ENCODE results near the gene ACOT9. TPM values are rescaled to one million over a fixed set of nuclear protein-coding genes. Genes with fewer than 3 reads are reported as not detected.

The ACOT9 gene
- 83.0 and 110 TPM in 2 replicates for polyA plus RNA-seq (2011; rRNA removed)
- polyA plus RNA-seq (2012; cell fraction: cytosol; rRNA removed), result 43.1 and 45.1 TPM in 2 replicates
- 43.6 and 65.1 TPM in 2 replicates for polyA plus RNA-seq (2012; cell fraction: nucleus; rRNA removed)
- 87.0 to 91.2 TPM (median 87.3 TPM) in 3 replicates for polyA plus RNA-seq (2017; fragmentation: RNase III; extraction: RNeasy Plus Mini Kit Qiagen cat#74134 plus additional on column Dnase treatment)
- 31.7 and 35.7 TPM in 2 replicates for polyA minus RNA-seq (2011; rRNA and poly(A)+ RNA removed)

DNA sequence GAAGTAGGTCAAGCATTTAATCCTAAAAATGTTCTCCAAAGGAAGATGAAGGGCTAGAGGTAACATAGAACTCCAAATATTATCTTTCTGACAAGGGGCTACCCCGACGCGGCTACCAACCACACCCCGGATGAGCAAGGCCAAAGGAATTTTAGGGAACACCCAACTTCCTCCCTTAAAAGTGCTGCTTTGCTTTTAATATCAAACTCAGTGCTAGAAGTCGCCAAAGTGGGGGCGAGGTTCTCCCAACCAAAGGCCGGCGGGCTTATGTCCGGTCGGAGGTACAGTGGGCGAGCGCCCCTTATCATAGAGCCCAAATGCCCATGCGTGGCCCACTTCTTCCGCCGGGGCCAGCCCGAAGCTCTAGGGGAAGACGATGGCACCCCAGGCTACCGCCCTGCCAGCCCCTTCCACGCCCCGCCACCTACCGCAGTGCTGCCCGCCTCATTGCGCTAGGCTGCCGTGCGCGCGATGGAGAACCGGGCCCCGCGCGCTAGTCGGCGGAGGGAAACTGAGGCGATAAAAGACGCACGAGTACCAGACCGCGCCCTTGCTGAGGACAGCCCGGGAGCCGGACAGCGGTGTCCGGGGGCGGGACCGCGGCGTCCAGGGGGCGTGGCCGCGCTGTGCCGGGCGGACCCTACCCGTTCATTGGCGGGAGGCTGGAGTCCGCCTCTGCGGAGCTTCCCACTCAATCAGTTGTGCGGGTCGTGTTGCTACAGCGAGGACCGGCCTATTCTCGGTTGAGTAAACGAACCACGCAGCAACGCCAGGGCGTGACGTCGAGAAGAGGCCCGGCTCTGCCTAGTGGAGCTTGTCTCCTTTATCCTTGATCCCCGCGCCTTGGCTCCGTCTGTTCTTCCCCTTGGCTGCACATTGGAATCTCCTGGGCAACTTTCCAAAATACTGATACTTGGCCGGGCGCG, at the start of gene ACOT9:
TSS of gene ACOT9 (minus strand) at position 580 of the 926 bp plus-strand sequence. CDS start at position 448, 132 bp downstream.
- TF ChIP-seq HOXA7 (CRISPR knock-in tag; IDR thresholded peaks at IDR 0.05) (peak; percentile 81; the same call in 1 of the 2 replicates), RARB (CRISPR knock-in tag; IDR thresholded peaks at IDR 0.05) (0 out of 2 replicates have a peak, but pooled peaks have one; percentile 24), JUN (IDR thresholded peaks at IDR 0.05) (peak in 1 of 2 experiments; percentile 59; a peak in 2 of 5 replicates), TP53 (CRISPR knock-in tag; IDR thresholded peaks at IDR 0.05) (no peak), SMC3 (IDR thresholded peaks at IDR 0.05) (no peak), HOXB5 (CRISPR knock-in tag; IDR thresholded peaks at IDR 0.05) (0 out of 2 replicates have a peak, but pooled peaks have one; percentile 9), POLR2A (IDR thresholded peaks at IDR 0.05; ENCODE audit: low read length) (peak; percentile 65), E2F6 (IDR thresholded peaks at IDR 0.05; ENCODE audit: borderline replicate concordance, low read depth) (0 out of 2 replicates have a peak, but pooled peaks have one; percentile 43), MYC (IDR thresholded peaks at IDR 0.05; ENCODE audit: borderline replicate concordance, low read length) (0 out of 2 replicates have a peak, but pooled peaks have one; percentile 26), PHF8 (IDR thresholded peaks at IDR 0.05; ENCODE audit: borderline replicate concordance, low read depth) (peak; percentile 60), KDM5A (IDR thresholded peaks at IDR 0.05) (no peak), MAFK (IDR thresholded peaks at IDR 0.05; ENCODE audit: partially characterized antibody) (no peak)
- TF ChIP-seq, protein P1, sequence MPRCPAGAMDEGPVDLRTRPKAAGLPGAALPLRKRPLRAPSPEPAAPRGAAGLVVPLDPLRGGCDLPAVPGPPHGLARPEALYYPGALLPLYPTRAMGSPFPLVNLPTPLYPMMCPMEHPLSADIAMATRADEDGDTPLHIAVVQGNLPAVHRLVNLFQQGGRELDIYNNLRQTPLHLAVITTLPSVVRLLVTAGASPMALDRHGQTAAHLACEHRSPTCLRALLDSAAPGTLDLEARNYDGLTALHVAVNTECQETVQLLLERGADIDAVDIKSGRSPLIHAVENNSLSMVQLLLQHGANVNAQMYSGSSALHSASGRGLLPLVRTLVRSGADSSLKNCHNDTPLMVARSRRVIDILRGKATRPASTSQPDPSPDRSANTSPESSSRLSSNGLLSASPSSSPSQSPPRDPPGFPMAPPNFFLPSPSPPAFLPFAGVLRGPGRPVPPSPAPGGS (IDR thresholded peaks at IDR 0.05), result 0 out of 3 replicates have a peak, but pooled peaks have one; percentile 25
- FAIRE-seq (peak; percentile 54), ATAC-seq (peak; percentile 98), DNase-seq (ENCODE audit: low read depth in 1 of 2, low spot score in 1 of 2) (peak; percentile 89 to 98)
- ChIA-PET POLR2A (interaction anchor here (0.6 to 4.4 kb wide), 12 partner anchors 9 to 312 kb away, joined by 3 to 78 read pairs (median 4); partner anchors contain the start of genes EIF2S3 and SAT1), CTCF (interaction anchor here (0.9 to 4.2 kb wide), 7 partner anchors 12 to 158 kb away, joined by 3 to 35 read pairs (median 5); partner anchors contain the start of gene SAT1)
- H3K4me1 ChIP-seq, result peaks cover 20% of the 10 kb centered on the region
- H3K9me3 ChIP-seq, result no peaks in the 10 kb centered on the region
- 2% methylated on average over 35 of the region's 73 CpGs for WGBS (ENCODE audit: missing lambda C conversion rate)
- peak within 1 kb of the TSS; percentile 91 to 93 for H3K27ac ChIP-seq
- H3K4me2 ChIP-seq, result peak within 1 kb of the TSS; percentile 76
- peak within 1 kb of the TSS; percentile 80 for H3K4me3 ChIP-seq

- H3K27ac ChIP-seq, result peak overlapping the region; percentile 80 to 84; a peak in 5 of 6 replicates
- no peaks in the 10 kb centered on the region for H3K9me3 ChIP-seq
- ChIA-PET CTCF (interaction anchor here (0.6 to 4.7 kb wide), 2 partner anchors 112 to 118 kb away, joined by 4 to 42 read pairs; no protein-coding TSS in a partner anchor), POLR2A (no interaction called here)
- no peak overlapping the region for H3K4me2 ChIP-seq
- ATAC-seq, result no peak
- no peak for DNase-seq (ENCODE audit: low read depth in 1 of 2, low spot score in 1 of 2)
- H3K4me1 ChIP-seq, result peaks cover 23% of the 10 kb centered on the region; the same call in 2 of the 3 replicates
- FAIRE-seq, result no peak
- H3K4me3 ChIP-seq, result no peak overlapping the region
- WGBS (ENCODE audit: missing lambda C conversion rate), result 93% methylated on average over 10 of the region's 11 CpGs
- TF ChIP-seq HOXA7 (CRISPR knock-in tag; IDR thresholded peaks at IDR 0.05), result no peak
- TF ChIP-seq TFCP2L1 (CRISPR knock-in tag; IDR thresholded peaks at IDR 0.05), result no peak
- no peak for TF ChIP-seq RAD21 (conservative IDR thresholded peaks at IDR 0.05 in 1 of 2, IDR thresholded peaks at IDR 0.05 in 1 of 2)
- TF ChIP-seq FOXS1 (CRISPR knock-in tag; IDR thresholded peaks at IDR 0.05), result no peak
- TF ChIP-seq EHF (CRISPR knock-in tag; IDR thresholded peaks at IDR 0.05), result no peak
- TF ChIP-seq, protein P2, sequence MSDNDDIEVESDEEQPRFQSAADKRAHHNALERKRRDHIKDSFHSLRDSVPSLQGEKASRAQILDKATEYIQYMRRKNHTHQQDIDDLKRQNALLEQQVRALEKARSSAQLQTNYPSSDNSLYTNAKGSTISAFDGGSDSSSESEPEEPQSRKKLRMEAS (IDR thresholded peaks at IDR 0.05), result no peak
- TF ChIP-seq ESRRA (IDR thresholded peaks at IDR 0.05; ENCODE audit: borderline replicate concordance, low read length), result no peak
- TF ChIP-seq EP300 (IDR thresholded peaks at IDR 0.05), result no peak
- TF ChIP-seq, protein P3, sequence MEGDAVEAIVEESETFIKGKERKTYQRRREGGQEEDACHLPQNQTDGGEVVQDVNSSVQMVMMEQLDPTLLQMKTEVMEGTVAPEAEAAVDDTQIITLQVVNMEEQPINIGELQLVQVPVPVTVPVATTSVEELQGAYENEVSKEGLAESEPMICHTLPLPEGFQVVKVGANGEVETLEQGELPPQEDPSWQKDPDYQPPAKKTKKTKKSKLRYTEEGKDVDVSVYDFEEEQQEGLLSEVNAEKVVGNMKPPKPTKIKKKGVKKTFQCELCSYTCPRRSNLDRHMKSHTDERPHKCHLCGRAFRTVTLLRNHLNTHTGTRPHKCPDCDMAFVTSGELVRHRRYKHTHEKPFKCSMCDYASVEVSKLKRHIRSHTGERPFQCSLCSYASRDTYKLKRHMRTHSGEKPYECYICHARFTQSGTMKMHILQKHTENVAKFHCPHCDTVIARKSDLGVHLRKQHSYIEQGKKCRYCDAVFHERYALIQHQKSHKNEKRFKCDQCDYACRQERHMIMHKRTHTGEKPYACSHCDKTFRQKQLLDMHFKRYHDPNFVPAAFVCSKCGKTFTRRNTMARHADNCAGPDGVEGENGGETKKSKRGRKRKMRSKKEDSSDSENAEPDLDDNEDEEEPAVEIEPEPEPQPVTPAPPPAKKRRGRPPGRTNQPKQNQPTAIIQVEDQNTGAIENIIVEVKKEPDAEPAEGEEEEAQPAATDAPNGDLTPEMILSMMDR (IDR thresholded peaks at IDR 0.05), result no peak
- TF ChIP-seq POLR2AphosphoS2 (conservative IDR thresholded peaks at IDR 0.05; ENCODE audit: low read length), result no peak
- TF ChIP-seq CBX2 (IDR thresholded peaks at IDR 0.05; ENCODE audit: borderline replicate concordance, low read depth), result no peak
- TF ChIP-seq PBX3 (IDR thresholded peaks at IDR 0.05), result no peak
Measured at GRCh38 chrX:23790155-23790497, 47.0 kb upstream of the ACOT9 start.
